Neural cell (in vitro differentiated cells): ENCODE results near the gene GPR3. TPM values are rescaled to one million over a fixed set of nuclear protein-coding genes. Genes with fewer than 3 reads are reported as not detected.

ENCODE experiments used
- H2AFZ ChIP-seq: fragments of 200-600, 300-800 bp; sonication (generic), shearing (Covaris generic); 2 replicates; pipeline ENCODE4 v1.6.0; 2014; ENCODE audit warnings: low read depth, mild to moderate bottlenecking, antibody characterized with exemption, low read length, moderate library complexity
- H3F3A ChIP-seq: fragments of 200-600 bp; shearing (Covaris generic); 2 replicates; pipeline ENCODE4 v1.6.1; 2016; ENCODE audit warnings: mild to moderate bottlenecking, moderate library complexity, mixed read lengths, antibody characterized with exemption, low read length; ENCODE audit not compliant: insufficient read depth, poor library complexity, severe bottlenecking
- H3K27ac ChIP-seq: fragments of 200-600, 300-800 bp; sonication (generic), shearing (Covaris generic); 2 replicates; pipeline ENCODE4 v1.5.1; 2014; ENCODE audit warnings: mild to moderate bottlenecking, low read length, moderate library complexity
- H3K27me3 ChIP-seq: fragments of 300-800, 200-600 bp; sonication (generic), shearing (Covaris generic); 2 replicates; pipeline ENCODE4 v1.6.0; 2014; ENCODE audit warnings: mild to moderate bottlenecking, low read depth, low read length, moderate library complexity; ENCODE audit not compliant: insufficient read depth
- H3K36me3 ChIP-seq: fragments of 300-800, 200-600 bp; sonication (generic), shearing (Covaris generic); 2 replicates; pipeline ENCODE4 v1.5.1; 2014; ENCODE audit warnings: mild to moderate bottlenecking, antibody characterized with exemption, low read length, moderate library complexity; ENCODE audit not compliant: insufficient read depth
- H3K4me2 ChIP-seq: fragments of 300-800, 200-600 bp; sonication (generic), shearing (Covaris generic); 2 replicates; pipeline ENCODE4 v1.6.0; 2014; ENCODE audit warnings: mild to moderate bottlenecking, low read length
- H3K4me3 ChIP-seq: fragments of 300-800, 200-600 bp; sonication (generic), shearing (Covaris generic); 2 replicates; pipeline ENCODE4 v1.5.1; 2014; ENCODE audit warnings: mild to moderate bottlenecking, low read length, moderate library complexity
- H3K79me2 ChIP-seq: fragments of 200-600 bp; shearing (Covaris generic); replicated peaks from 2 replicates; pipeline ENCODE4 v1.6.0; 2014; ENCODE audit warnings: mild to moderate bottlenecking, low read length, moderate library complexity; ENCODE audit not compliant: insufficient read depth
- H3K9ac ChIP-seq: fragments of 300-800, 200-600 bp; sonication (generic), shearing (Covaris generic); 2 replicates; pipeline ENCODE4 v1.6.1; 2016; ENCODE audit warnings: mild to moderate bottlenecking, low read length, mixed read lengths
- H3K9me2 ChIP-seq: fragments of 200-600 bp; shearing (Covaris generic); 2 replicates; pipeline ENCODE4 v1.6.1; 2016; ENCODE audit warnings: mild to moderate bottlenecking, low read length, mixed read lengths; ENCODE audit not compliant: insufficient read depth
- H3K9me3 ChIP-seq: fragments of 200-600, 300-800 bp; sonication (generic), shearing (Covaris generic); 2 replicates; pipeline ENCODE4 v1.6.1; 2016; ENCODE audit warnings: mild to moderate bottlenecking, mixed run types, low read length, moderate library complexity, mixed read lengths
- H4K20me1 ChIP-seq: fragments of 200-600 bp; shearing (Covaris generic); 2 replicates; pipeline ENCODE4 v1.6.1; 2016; ENCODE audit warnings: mild to moderate bottlenecking, mixed run types; ENCODE audit not compliant: insufficient read depth
- CTCF ChIP-seq: fragments of 450-650 bp; IDR thresholded peaks from 2 replicates; pipeline ENCODE4 v1.5.1; 2014; ENCODE audit warnings: antibody characterized with exemption, mild to moderate bottlenecking, moderate library complexity; ENCODE audit not compliant: poor library complexity, severe bottlenecking
- EP300 ChIP-seq: fragments of 450-650 bp; conservative IDR thresholded peaks from 2 replicates; pipeline ENCODE4 v1.6.1; 2014; ENCODE audit warnings: antibody characterized with exemption, mild to moderate bottlenecking, moderate library complexity; ENCODE audit not compliant: poor library complexity, severe bottlenecking
- EZH2 ChIP-seq: fragments of 200-600, 300-800 bp; shearing (Covaris generic), sonication (generic); IDR thresholded peaks from 2 replicates; pipeline ENCODE4 v1.6.1; 2014; ENCODE audit warnings: antibody characterized with exemption, low read length, borderline replicate concordance, mild to moderate bottlenecking; ENCODE audit not compliant: insufficient read depth, poor library complexity, severe bottlenecking
- MXI1 ChIP-seq: fragments of 450-650 bp; conservative IDR thresholded peaks from 2 replicates; pipeline ENCODE4 v1.6.1; 2014; ENCODE audit warnings: antibody characterized with exemption, mild to moderate bottlenecking; ENCODE audit not compliant: poor library complexity, severe bottlenecking
- POLR2AphosphoS5 ChIP-seq: IDR thresholded peaks from 2 replicates; pipeline ENCODE4 v1.6.1; 2012
- RAD21 ChIP-seq: fragments of 450-650 bp; conservative IDR thresholded peaks from 2 replicates; pipeline ENCODE4 v1.6.1; 2014; ENCODE audit warnings: antibody characterized with exemption, mild to moderate bottlenecking, moderate library complexity
- REST ChIP-seq: IDR thresholded peaks from 2 replicates; pipeline ENCODE4 v1.6.1; 2012; ENCODE audit warnings: borderline replicate concordance
- SMC3 ChIP-seq: fragments of 450-650 bp; conservative IDR thresholded peaks from 2 replicates; pipeline ENCODE4 v1.6.1; 2014; ENCODE audit warnings: antibody characterized with exemption, mild to moderate bottlenecking, moderate library complexity; ENCODE audit not compliant: poor library complexity
- TAF1 ChIP-seq: IDR thresholded peaks from 2 replicates; pipeline ENCODE4 v1.6.1; 2012; ENCODE audit warnings: low read depth
- polyA plus RNA-seq: library from polyadenylated mRNA; depleted of rRNA; stranded (reverse); fragments of >200 nt; gene quantifications from 2 replicates; pipeline ENCODE4 v1.2.3, GENCODE V29; 2014

GPR3 gene
- polyA plus RNA-seq, 1 donor from 2014 or later, result 0.54 TPM

- Histone ChIP-seq H3K9me2 (no peaks in the 10 kb centered on the region), H3K4me3 (no peak overlapping the region), H4K20me1 (no peaks in the 10 kb centered on the region), H3K27me3 (no peaks in the 10 kb centered on the region), H3K9me3 (no peaks in the 10 kb centered on the region), H3K27ac (no peak overlapping the region), H3K79me2 (no peaks in the 10 kb centered on the region), H3F3A (no peaks in the 10 kb centered on the region), H2AFZ (no peak overlapping the region), H3K9ac (no peak overlapping the region), H3K4me2 (no peak overlapping the region), H3K36me3 (no peaks in the 10 kb centered on the region)
- TF ChIP-seq REST (no peak), EZH2 (no peak), POLR2AphosphoS5 (no peak), RAD21 (no peak), EP300 (no peak), MXI1 (no peak), CTCF (no peak), TAF1 (no peak), SMC3 (no peak)
These were observed 9.9 kb downstream of the GPR3 start for GRCh38 chr1:27402349-27402754.

- no peak overlapping the region for H3K4me2 ChIP-seq
- H3K27ac ChIP-seq, result no peak overlapping the region
- no peak overlapping the region for H3K4me3 ChIP-seq
These were observed 10.8 kb downstream of the GPR3 start for GRCh38 chr1:27403065-27403726.

More at GRCh38 chr1:27403065-27403726, 10.8 kb downstream of the GPR3 start:
- no peaks in the 10 kb centered on the region for H3K27me3 ChIP-seq
- H3K9me2 ChIP-seq, result no peaks in the 10 kb centered on the region
- no peak overlapping the region for H2AFZ ChIP-seq
- no peaks in the 10 kb centered on the region for H3F3A ChIP-seq
- no peak overlapping the region for H3K9ac ChIP-seq
- TF ChIP-seq MXI1 (no peak), RAD21 (peak; percentile 65), SMC3 (peak; percentile 37), CTCF (peak; percentile 59), POLR2AphosphoS5 (no peak)
- no peaks in the 10 kb centered on the region for H4K20me1 ChIP-seq
- no peaks in the 10 kb centered on the region for H3K36me3 ChIP-seq
- no peaks in the 10 kb centered on the region for H3K79me2 ChIP-seq
- H3K9me3 ChIP-seq, result no peaks in the 10 kb centered on the region
